Mesenchymal stem cell (in vitro differentiated cells and primary cell): ENCODE data around the gene JMJD6.
"Not testable (repeated sequence)": the region's sequence is repeated elsewhere in the genome, so short reads cannot be mapped to it uniquely, and the experiment has no call there.

Experiments
- DNase-seq: peaks from one replicate; pipeline ENCODE4 v3.0.0-alpha.2; 2013
- H2AFZ ChIP-seq: one replicate; pipeline ENCODE4 v1.6.1; 2013; ENCODE audit warnings: low read depth, mild to moderate bottlenecking, control low read depth, inconsistent platforms, low read length, moderate library complexity
- H2AK5ac ChIP-seq: 2 replicates; pipeline ENCODE4 v1.6.1; 2013; ENCODE audit warnings: low read length, moderate library complexity, mild to moderate bottlenecking, inconsistent platforms; ENCODE audit not compliant: severe bottlenecking
- H2BK120ac ChIP-seq: one replicate; pipeline ENCODE4 v1.6.1; 2013; ENCODE audit warnings: low read depth, mild to moderate bottlenecking, inconsistent platforms, low read length, moderate library complexity
- H2BK12ac ChIP-seq, 2 experiments: one replicate each; pipeline ENCODE4 v1.6.1; 2013; ENCODE audit warnings: inconsistent platforms in 2 of 2, low read length in 2 of 2, mild to moderate bottlenecking in 2 of 2, moderate library complexity in 2 of 2, control low read depth in 1 of 2
- H2BK15ac ChIP-seq: one replicate; pipeline ENCODE4 v1.6.1; 2013; ENCODE audit warnings: mild to moderate bottlenecking, low read depth, inconsistent platforms; ENCODE audit not compliant: poor library complexity, severe bottlenecking
- H2BK5ac ChIP-seq: 2 replicates; pipeline ENCODE4 v1.6.1; 2013; ENCODE audit warnings: low read depth, mild to moderate bottlenecking, low read length, control low read depth, inconsistent platforms; ENCODE audit not compliant: poor library complexity, severe bottlenecking
- H3K14ac ChIP-seq, 2 experiments: one replicate each; pipeline ENCODE4 v1.6.1; 2013; ENCODE audit warnings: inconsistent platforms in 2 of 2, low read length in 2 of 2, control low read depth in 1 of 2, mild to moderate bottlenecking in 1 of 2, moderate library complexity in 1 of 2
- H3K18ac ChIP-seq, 2 experiments: one replicate each; pipeline ENCODE4 v1.6.1; 2013; ENCODE audit warnings: inconsistent platforms in 2 of 2, low read length in 2 of 2, control low read depth in 1 of 2, low read depth in 1 of 2, mild to moderate bottlenecking in 1 of 2
- H3K23ac ChIP-seq, 2 experiments: one replicate each; pipeline ENCODE4 v1.6.1; 2013; ENCODE audit warnings: inconsistent platforms in 2 of 2, low read length in 2 of 2, mild to moderate bottlenecking in 2 of 2, moderate library complexity in 2 of 2, control low read depth in 1 of 2
- H3K27ac ChIP-seq: 2 replicates; pipeline ENCODE4 v1.5.1; 2013; ENCODE audit warnings: mild to moderate bottlenecking, moderate library complexity, low read length, control low read depth, inconsistent platforms; ENCODE audit not compliant: poor library complexity, severe bottlenecking
- H3K27me3 ChIP-seq, 2 experiments: 2 replicates each; pipeline versions ENCODE4 v1.6.1 to v1.7.0; 2013; ENCODE audit warnings: low read length in 2 of 2, mild to moderate bottlenecking in 2 of 2, moderate library complexity in 2 of 2, control low read depth in 1 of 2, inconsistent platforms in 1 of 2; ENCODE audit not compliant: control insufficient read depth in 1 of 2, insufficient read depth in 1 of 2
- H3K36me3 ChIP-seq, 2 experiments: 2 replicates each; pipeline versions ENCODE4 v1.6.1 to v1.7.0; 2013; ENCODE audit warnings: low read length in 2 of 2, control low read depth in 1 of 2, inconsistent platforms in 1 of 2, low read depth in 1 of 2, mild to moderate bottlenecking in 1 of 2; ENCODE audit not compliant: insufficient read depth in 2 of 2, control insufficient read depth in 1 of 2
- H3K4ac ChIP-seq, 2 experiments: one replicate each; pipeline ENCODE4 v1.6.1; 2013; ENCODE audit warnings: inconsistent platforms in 2 of 2, low read length in 2 of 2, mild to moderate bottlenecking in 2 of 2, moderate library complexity in 2 of 2, control low read depth in 1 of 2, low read depth in 1 of 2
- H3K4me1 ChIP-seq: 2 replicates; pipeline ENCODE4 v1.6.1; 2013; ENCODE audit warnings: low read depth, low read length, control low read depth; ENCODE audit not compliant: control insufficient read depth, insufficient read depth
- H3K4me2 ChIP-seq: 2 replicates; pipeline ENCODE4 v1.6.1; 2013; ENCODE audit warnings: low read length, mild to moderate bottlenecking, inconsistent platforms; ENCODE audit not compliant: poor library complexity, severe bottlenecking
- H3K4me3 ChIP-seq, 2 experiments: 2 replicates each; pipeline versions ENCODE4 v1.5.1 to v1.7.0; 2013; ENCODE audit warnings: low read length in 2 of 2, mild to moderate bottlenecking in 2 of 2, control low read depth in 1 of 2, low read depth in 1 of 2; ENCODE audit not compliant: insufficient read depth in 1 of 2
- H3K79me1 ChIP-seq: replicated peaks from 2 replicates; pipeline ENCODE4 v1.6.1; 2013; ENCODE audit warnings: mild to moderate bottlenecking, control low read depth, low read length, inconsistent platforms; ENCODE audit not compliant: poor library complexity, severe bottlenecking
- H3K9ac ChIP-seq: 2 replicates; pipeline ENCODE4 v1.7.0; 2013; ENCODE audit warnings: mild to moderate bottlenecking, low read length, moderate library complexity
- H3K9me3 ChIP-seq: 2 replicates; pipeline ENCODE4 v1.7.0; 2013; ENCODE audit warnings: mild to moderate bottlenecking, low read length; ENCODE audit not compliant: control insufficient read depth
- H4K8ac ChIP-seq: one replicate; pipeline ENCODE4 v1.6.1; 2013; ENCODE audit warnings: inconsistent platforms, mild to moderate bottlenecking, low read length, moderate library complexity
- H4K91ac ChIP-seq: one replicate; pipeline ENCODE4 v1.6.1; 2013; ENCODE audit warnings: mild to moderate bottlenecking, low read length, inconsistent platforms
- WGBS: methylation state at CpG from one replicate; pipeline ENCODE4 v1.1.7; 2013; ENCODE audit warnings: mixed read lengths; 5-methylcytosine and 5-hydroxymethylcytosine counted together

JMJD6 gene

GRCh38 chr17:76744747-76745146, 18.3 kb upstream of the JMJD6 start:
- peaks cover 9 to 63% of the 10 kb centered on the region in 2 experiments for H3K36me3 ChIP-seq
- no peak overlapping the region for H2BK5ac ChIP-seq
- H3K27ac ChIP-seq, result no peak overlapping the region
- H3K4ac ChIP-seq, result no peak overlapping the region
- H2BK15ac ChIP-seq, result no peak overlapping the region
- DNase-seq, result no peak
- WGBS, result 100% methylated on average over 2 of the region's 2 CpGs
- peaks cover 6% of the 10 kb centered on the region for H3K79me1 ChIP-seq
- H3K18ac ChIP-seq, result no peak overlapping the region
- H2BK12ac ChIP-seq, result no peak overlapping the region
- H2AK5ac ChIP-seq, result no peak overlapping the region
- H3K9ac ChIP-seq, result no peak overlapping the region
- H4K8ac ChIP-seq, result no peak overlapping the region
- H2AFZ ChIP-seq, result no peak overlapping the region
- peaks cover 8% of the 10 kb centered on the region for H3K9me3 ChIP-seq
- H2BK120ac ChIP-seq, result no peak overlapping the region
- H3K4me1 ChIP-seq, result peaks cover 2% of the 10 kb centered on the region
- peak overlapping the region in 1 of 2 experiments; percentile 50 for H3K23ac ChIP-seq
- no peak overlapping the region for H3K14ac ChIP-seq
- no peak overlapping the region for H3K4me3 ChIP-seq
- H3K4me2 ChIP-seq, result no peak overlapping the region
- no peak overlapping the region for H4K91ac ChIP-seq
- no peaks in the 10 kb centered on the region for H3K27me3 ChIP-seq

GRCh38 chr17:76742958-76743357, 16.6 kb upstream of the JMJD6 start:
- H4K8ac ChIP-seq, result no peak overlapping the region
- H3K4me2 ChIP-seq, result no peak overlapping the region
- H4K91ac ChIP-seq, result no peak overlapping the region
- H3K4me3 ChIP-seq, result no peak overlapping the region
- no peak overlapping the region for H3K9ac ChIP-seq
- H3K4ac ChIP-seq, result no peak overlapping the region
- no peak overlapping the region for H2AFZ ChIP-seq
- H3K18ac ChIP-seq, result no peak overlapping the region
- peaks cover 2% of the 10 kb centered on the region for H3K4me1 ChIP-seq
- no peak overlapping the region for H3K23ac ChIP-seq
- H3K27me3 ChIP-seq, result no peaks in the 10 kb centered on the region
- peaks cover 8% of the 10 kb centered on the region for H3K9me3 ChIP-seq
- peaks cover 9 to 55% of the 10 kb centered on the region in 2 experiments for H3K36me3 ChIP-seq
- no peak overlapping the region for H3K14ac ChIP-seq
- no peak overlapping the region for H2BK120ac ChIP-seq
- peaks cover 9% of the 10 kb centered on the region for H3K79me1 ChIP-seq
- DNase-seq, result no peak
- H2BK12ac ChIP-seq, result no peak overlapping the region
- no peak overlapping the region for H2BK15ac ChIP-seq
- no peak overlapping the region for H2AK5ac ChIP-seq
- H2BK5ac ChIP-seq, result no peak overlapping the region
- no peak overlapping the region for H3K27ac ChIP-seq

- H2BK12ac ChIP-seq, result no peak overlapping the region
- no peak overlapping the region for H2BK15ac ChIP-seq
- peaks cover 16 to 45% of the 10 kb centered on the region in 2 experiments for H3K36me3 ChIP-seq
- peak overlapping the region; percentile 48 for H3K9ac ChIP-seq
- peaks cover 2% of the 10 kb centered on the region for H3K4me1 ChIP-seq
- no peak overlapping the region for H2BK5ac ChIP-seq
- peak overlapping the region in 1 of 2 experiments; percentile 35 for H3K4me3 ChIP-seq
- peaks cover 7% of the 10 kb centered on the region for H3K9me3 ChIP-seq
- no peak overlapping the region for H2AK5ac ChIP-seq
- no peak overlapping the region for H3K23ac ChIP-seq
- H3K79me1 ChIP-seq, result peaks cover 7% of the 10 kb centered on the region
- no peak overlapping the region for H2AFZ ChIP-seq
- no peak overlapping the region for H2BK120ac ChIP-seq
- DNase-seq, result peak; percentile 81
- WGBS, result 68% methylated on average over 4 of the region's 5 CpGs
- no peak overlapping the region for H3K27ac ChIP-seq
- H4K8ac ChIP-seq, result no peak overlapping the region
- no peak overlapping the region for H3K4me2 ChIP-seq
- H3K14ac ChIP-seq, result no peak overlapping the region
- no peak overlapping the region for H4K91ac ChIP-seq
- no peaks in the 10 kb centered on the region for H3K27me3 ChIP-seq
- no peak overlapping the region for H3K4ac ChIP-seq
- no peak overlapping the region for H3K18ac ChIP-seq
These were observed 14.1 kb upstream of the JMJD6 start for GRCh38 chr17:76740329-76741118.

- not testable (repeated sequence) for H3K27ac ChIP-seq, DNase-seq, H2BK15ac ChIP-seq, H3K79me1 ChIP-seq, H2BK120ac ChIP-seq, H3K4ac ChIP-seq, H3K18ac ChIP-seq, H2AK5ac ChIP-seq, H3K4me1 ChIP-seq, H2AFZ ChIP-seq, H4K91ac ChIP-seq, H2BK12ac ChIP-seq, H3K23ac ChIP-seq, H4K8ac ChIP-seq, H3K14ac ChIP-seq, H3K4me2 ChIP-seq, H3K27me3 ChIP-seq, H2BK5ac ChIP-seq, H3K9me3 ChIP-seq
- peak overlapping the region in 1 of 2 experiments; percentile 92 for H3K4me3 ChIP-seq
- WGBS, result 99% methylated on average over 15 of the region's 17 CpGs
- peak overlapping the region; percentile 91 for H3K9ac ChIP-seq
- peaks cover 14 to 45% of the 10 kb centered on the region in 2 experiments for H3K36me3 ChIP-seq
These were observed 13.2 kb upstream of the JMJD6 start for GRCh38 chr17:76739568-76740115.
